GM18519 (cell line): Measurements from ENCODE around the gene ARL8A.
"Not testable (repeated sequence)": the region's sequence is repeated elsewhere in the genome, so short reads cannot be mapped to it uniquely, and the experiment has no call there.

Experiments used
- ATAC-seq: cut with Tn5 transposase; IDR thresholded peaks from one replicate; pipeline ENCODE4 v1.9.1; 2021; ENCODE audit warnings: mild to moderate bottlenecking, moderate library complexity; ENCODE audit not compliant: unreplicated experiment, low FRiP score

The ARL8A gene

GRCh38 chr1:202176949-202177927 is 32.7 kb upstream of the ARL8A start:
- ATAC-seq = no peak

GRCh38 chr1:202173993-202174392 is 29.5 kb upstream of the ARL8A start:
- no peak for ATAC-seq

DNA sequence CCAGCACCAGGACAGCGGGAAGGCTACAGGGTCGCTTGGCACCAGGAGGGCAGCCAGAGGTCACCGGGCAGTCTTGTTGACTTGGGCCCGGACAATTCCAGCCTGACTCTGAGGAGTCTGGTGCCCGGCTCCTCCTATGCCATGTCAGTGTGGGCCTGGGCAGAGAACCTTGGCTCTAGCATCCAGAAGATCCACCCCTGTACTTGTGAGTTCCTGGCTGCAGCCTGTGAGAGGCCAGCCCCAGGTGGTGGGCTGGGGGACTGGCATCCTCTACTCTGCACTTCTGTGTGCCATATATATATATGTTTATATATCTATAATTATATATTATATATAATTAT is 27.4 kb upstream of the ARL8A start:
- ATAC-seq = no peak

GRCh38 chr1:202171292-202172014 is 26.9 kb upstream of the ARL8A start:
- no peak for ATAC-seq

DNA sequence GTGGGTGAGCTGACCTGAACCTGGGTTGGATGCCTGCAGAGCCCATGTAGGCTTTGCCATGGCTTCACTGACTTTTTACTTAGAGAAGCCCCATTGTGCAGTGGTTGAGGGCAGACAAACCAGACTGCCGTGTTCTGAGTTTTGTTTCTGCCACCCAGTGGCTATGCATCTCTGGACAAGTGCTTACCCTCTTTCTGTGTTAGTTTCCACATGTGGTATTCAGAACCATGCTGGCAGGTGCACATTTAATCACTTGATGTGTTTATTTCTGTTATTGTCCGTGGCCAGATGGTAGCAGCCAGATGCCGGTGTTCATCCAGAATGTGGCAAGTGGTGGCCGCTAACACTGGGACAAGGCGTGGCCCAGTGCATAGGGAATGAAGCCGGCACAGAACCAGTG is 26.2 kb upstream of the ARL8A start:
- ATAC-seq = no peak

- ATAC-seq = no peak
Observed at GRCh38 chr1:202168861-202169260, 24.3 kb upstream of the ARL8A start.

GRCh38 chr1:202167708-202168415 is 23.3 kb upstream of the ARL8A start:
- no peak for ATAC-seq

DNA sequence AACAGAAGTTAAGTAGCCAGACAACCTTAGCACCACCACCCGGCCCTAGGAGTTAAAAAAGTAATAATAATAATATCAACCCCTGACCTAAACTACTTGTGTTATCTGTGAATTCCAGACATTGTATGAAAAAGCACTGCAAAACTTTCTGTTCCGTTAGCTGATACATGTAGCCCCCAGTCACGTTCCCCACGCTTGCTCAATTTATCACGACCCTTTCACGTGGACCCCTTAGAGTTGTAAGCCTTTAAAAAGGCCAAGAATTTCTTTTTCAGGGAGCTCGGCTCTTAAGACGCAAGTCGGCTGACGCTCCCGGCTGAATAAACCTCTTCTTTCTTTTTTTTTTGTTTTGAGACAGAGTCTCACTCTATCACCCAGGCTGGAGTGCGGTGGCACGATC is 22.5 kb upstream of the ARL8A start:
- not testable (repeated sequence) for ATAC-seq

DNA sequence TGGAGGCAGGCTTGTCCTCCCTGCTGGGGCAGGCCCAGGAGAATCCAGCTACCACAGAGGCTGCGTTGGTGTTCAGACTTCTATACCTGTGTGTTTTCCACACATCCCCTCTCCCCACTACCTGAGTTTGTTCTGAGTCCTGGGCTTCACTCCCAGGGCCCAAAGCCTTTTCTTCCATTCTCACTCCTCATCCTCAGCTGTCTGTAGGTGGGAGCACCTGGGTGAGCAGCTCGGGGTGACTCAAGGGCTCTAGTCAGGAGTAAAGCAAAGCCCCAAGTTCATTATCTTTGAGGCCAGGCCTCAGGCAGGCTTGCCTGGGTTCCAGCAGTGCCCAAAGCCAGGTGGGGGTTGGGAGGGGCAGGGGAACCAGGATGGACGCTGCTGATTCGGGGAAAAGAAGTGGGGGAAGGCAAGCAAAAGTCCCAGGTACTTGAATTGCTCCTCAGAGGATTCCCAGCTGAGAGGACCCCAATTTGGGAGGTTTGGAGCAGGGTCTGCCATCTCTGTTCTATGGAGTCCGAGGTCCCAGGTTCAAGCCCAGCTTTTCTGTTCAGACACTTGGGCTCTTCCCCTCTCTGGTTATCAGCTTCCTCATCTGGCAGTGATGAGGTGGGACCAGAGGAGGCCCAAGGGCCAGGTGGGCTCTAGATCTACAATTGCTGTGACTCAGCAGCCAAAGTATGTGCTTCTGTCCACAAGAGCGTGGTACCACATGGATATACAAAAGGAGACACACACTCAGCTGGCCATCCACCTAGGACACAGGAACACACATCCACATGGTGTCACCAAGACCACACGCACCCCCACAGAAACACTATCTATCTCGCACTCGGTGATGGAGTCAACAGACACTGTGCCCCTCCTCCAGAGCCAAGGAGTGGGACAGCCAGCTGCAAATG is 21.7 kb upstream of the ARL8A start:
- ATAC-seq = no peak

DNA sequence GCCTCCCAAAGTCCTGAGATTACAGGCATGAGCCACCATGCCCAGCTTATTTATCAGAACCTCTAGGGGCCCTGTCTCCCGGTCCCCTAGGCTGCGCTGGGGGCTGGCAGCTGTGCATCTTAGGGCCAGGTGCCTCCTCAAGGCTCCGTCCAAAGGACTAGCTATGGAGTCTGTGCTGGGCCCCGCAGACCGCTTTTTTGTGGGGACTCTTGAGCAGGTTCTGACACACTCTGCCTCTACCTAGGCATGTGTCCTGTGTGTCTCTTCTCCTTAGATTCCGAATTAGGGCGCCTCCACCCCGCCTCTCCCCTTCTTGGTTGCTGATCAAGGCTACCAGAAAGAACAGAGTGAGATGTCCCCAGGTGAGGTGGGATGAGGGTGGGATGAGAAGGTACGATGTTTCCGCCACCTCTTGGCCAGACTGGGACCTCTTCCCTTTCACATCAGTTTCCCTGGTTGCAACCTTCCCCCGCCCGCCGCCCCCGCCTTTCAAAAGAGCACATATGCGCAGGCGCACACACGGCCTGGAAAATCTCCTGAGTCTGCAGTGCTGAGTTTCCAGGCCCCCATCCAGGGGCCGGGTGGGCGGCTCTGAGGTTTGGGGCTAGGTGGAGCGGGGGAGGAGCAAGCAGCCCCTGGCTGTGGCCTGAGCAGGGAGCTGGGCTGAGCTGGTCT is 20.9 kb upstream of the ARL8A start:
- no peak for ATAC-seq

DNA sequence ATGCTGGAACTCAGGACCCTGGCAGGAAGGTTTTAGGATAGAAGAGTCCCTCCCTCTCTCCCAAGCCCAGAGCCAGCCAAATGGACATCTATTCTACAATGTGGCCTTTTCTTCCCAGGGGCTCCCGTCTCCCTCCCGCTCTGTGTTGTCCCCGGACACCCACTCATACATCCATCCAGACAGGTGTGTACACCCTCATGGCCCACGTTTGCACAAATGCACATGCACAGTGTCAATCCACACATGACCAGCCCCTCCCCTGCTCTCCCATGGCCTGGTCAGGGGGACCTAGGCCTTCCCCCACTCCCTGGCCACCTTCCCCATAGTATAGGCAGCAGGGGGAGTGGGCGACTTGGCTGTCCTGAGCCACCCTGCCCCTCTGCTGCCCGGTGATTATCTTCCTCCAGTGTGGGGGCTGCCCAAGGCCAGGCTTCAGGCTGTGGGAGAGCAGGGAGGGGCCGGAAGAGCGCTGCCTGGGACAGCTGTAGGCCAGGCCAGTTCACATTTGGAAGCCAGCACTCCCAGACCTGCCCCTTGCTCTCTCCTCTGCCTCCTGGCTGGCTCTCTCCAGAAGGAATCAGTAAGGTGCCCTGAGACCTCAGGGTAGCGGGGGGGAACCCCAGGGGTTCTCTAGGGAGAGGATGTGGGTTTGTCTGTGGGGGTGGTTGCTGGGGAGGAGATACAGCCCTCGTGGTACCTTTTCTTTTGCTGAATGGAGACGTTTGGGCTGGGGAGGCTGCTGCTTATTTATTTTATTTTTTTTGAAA is 19.9 kb upstream of the ARL8A start:
- no peak for ATAC-seq

GRCh38 chr1:202163281-202164270 is 19.0 kb upstream of the ARL8A start:
- no peak for ATAC-seq

GRCh38 chr1:202162418-202163280 is 18.1 kb upstream of the ARL8A start:
- no peak for ATAC-seq

- no peak for ATAC-seq
Observed at GRCh38 chr1:202162047-202162417, 17.5 kb upstream of the ARL8A start.

DNA sequence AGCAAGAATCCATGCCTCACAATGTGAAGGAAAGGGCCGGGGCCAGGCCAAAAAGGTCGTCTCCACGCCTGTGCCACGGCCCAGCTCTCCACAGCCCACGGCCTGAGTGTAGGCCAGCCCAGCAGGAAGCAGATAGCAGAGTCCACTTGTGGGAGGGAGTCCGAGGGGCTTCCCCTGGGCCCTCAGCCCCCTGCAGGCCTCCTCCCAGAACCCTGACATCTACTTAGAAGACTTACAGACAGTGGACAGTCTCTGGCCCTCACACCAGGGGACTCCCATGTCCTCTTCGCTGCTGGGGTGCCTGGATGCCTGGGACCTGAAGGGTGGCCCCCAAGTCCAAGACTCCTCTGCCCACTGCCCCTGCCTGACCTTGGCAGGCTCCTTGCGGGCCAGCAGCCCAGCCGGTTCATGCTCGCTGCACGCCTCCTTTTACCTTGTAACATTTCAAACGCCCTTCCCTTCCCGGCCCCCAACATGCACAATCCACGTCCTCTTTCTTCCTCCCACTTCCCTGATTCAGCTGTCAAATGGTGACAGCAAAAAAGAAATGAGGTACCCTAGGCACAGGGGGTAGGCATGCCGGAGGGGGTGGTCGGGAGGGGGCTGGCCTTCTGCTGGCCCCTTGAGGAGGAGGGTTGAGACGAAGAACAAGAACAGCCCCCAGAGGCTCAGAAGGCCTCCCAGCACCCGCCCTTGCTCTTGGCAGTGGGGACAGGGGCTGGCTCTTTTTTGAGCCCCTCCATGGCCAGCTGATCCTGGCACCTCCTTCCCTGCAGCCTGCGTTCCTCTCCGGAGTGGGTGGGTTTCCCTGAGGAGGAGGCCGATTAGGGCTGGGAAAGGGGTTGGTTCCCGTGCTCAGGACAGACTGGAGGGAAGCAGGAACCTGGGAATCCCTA is 16.9 kb upstream of the ARL8A start:
- no peak for ATAC-seq
